HEK293 (cell line): ENCODE data around the gene DPP6.

ENCODE experiments used
- CTCF ChIA-PET: fragments of 350-600 bp; formaldehyde crosslinking; extraction: SDS; loops from one replicate; lab custom pipeline; 2021; ENCODE audit warnings: antibody characterized with exemption; lab: Yijun Ruan, JAX
- POLR2A ChIA-PET: fragments of 300-600 bp; formaldehyde crosslinking; extraction: SDS; loops from one replicate; lab custom pipeline; 2020; ENCODE audit warnings: antibody characterized with exemption, inconsistent platforms; lab: Yijun Ruan, JAX
- H3K27ac ChIP-seq: fragments of 200-500 bp; sonication (Bioruptor generic); 2 replicates; pipeline ENCODE4 v1.5.1; 2014; ENCODE audit warnings: low read depth, low read length, control low read depth, inconsistent platforms; ENCODE audit errors: extremely low read depth
- H3K36me3 ChIP-seq, 2 experiments: fragments of 200-500 bp in 1 of 2; sonication (Bioruptor generic) in 1 of 2; 1 replicate in 1 of 2; 2 replicates in 1 of 2; pipeline ENCODE4 v1.5.1; 2014 to 2017; ENCODE audit warnings: inconsistent platforms in 2 of 2, low read length in 2 of 2; ENCODE audit not compliant: control insufficient read depth in 2 of 2, insufficient read depth in 1 of 2
- H3K4me1 ChIP-seq: fragments of 200-500 bp; sonication (Bioruptor generic); 2 replicates; pipeline ENCODE4 v1.5.1; 2014; ENCODE audit warnings: mild to moderate bottlenecking, low read length, inconsistent platforms; ENCODE audit not compliant: control insufficient read depth, insufficient read depth
- H3K4me3 ChIP-seq: 2 replicates; pipeline ENCODE4 v1.5.1; 2011; ENCODE audit warnings: low read depth, mild to moderate bottlenecking, control low read depth, low read length, moderate library complexity
- H3K9me3 ChIP-seq: fragments of 200-500 bp; sonication (Bioruptor generic); 2 replicates; pipeline ENCODE4 v1.5.1; 2014; ENCODE audit warnings: low read depth, low read length, inconsistent platforms; ENCODE audit not compliant: control insufficient read depth, insufficient read depth
- AEBP2 ChIP-seq: fragments of 450-650 bp; formaldehyde crosslinking; IDR thresholded peaks from 2 replicates; pipeline ENCODE4 v1.5.1; 2016; ENCODE audit warnings: missing biosample characterization, missing genetic modification characterization, borderline replicate concordance
- HIC1 ChIP-seq: fragments of 450-650 bp; formaldehyde crosslinking; IDR thresholded peaks from 2 replicates; pipeline ENCODE4 v1.5.1; 2016; ENCODE audit warnings: missing biosample characterization, missing genetic modification characterization
- HOXD13 ChIP-seq: sonication (generic); formaldehyde crosslinking; IDR thresholded peaks from 2 replicates; pipeline ENCODE4 v1.8.0; 2022; ENCODE audit warnings: missing genetic modification reagents, borderline replicate concordance
- KLF8 ChIP-seq: fragments of 450-650 bp; formaldehyde crosslinking; IDR thresholded peaks from 2 replicates; pipeline ENCODE4 v1.5.1; 2016; ENCODE audit warnings: missing biosample characterization, missing genetic modification characterization
- OVOL3 ChIP-seq: fragments of 450-650 bp; formaldehyde crosslinking; IDR thresholded peaks from 2 replicates; pipeline ENCODE4 v1.5.1; 2016; ENCODE audit warnings: missing biosample characterization, missing genetic modification characterization
- SCRT2 ChIP-seq: fragments of 450-650 bp; formaldehyde crosslinking; IDR thresholded peaks from 2 replicates; pipeline ENCODE4 v1.5.1; 2016; ENCODE audit warnings: missing biosample characterization, missing genetic modification characterization
- ZBTB8A ChIP-seq: fragments of 450-650 bp; formaldehyde crosslinking; IDR thresholded peaks from 2 replicates; pipeline ENCODE4 v1.5.1; 2016; ENCODE audit warnings: missing biosample characterization, missing genetic modification characterization
- ZNF112 ChIP-seq: fragments of 450-650 bp; formaldehyde crosslinking; IDR thresholded peaks from 2 replicates; pipeline ENCODE4 v1.5.0; 2017; ENCODE audit warnings: missing biosample characterization, missing genetic modification characterization
- ZNF214 ChIP-seq: fragments of 450-650 bp; formaldehyde crosslinking; IDR thresholded peaks from 2 replicates; pipeline ENCODE4 v1.5.1; 2017; ENCODE audit warnings: missing biosample characterization, mild to moderate bottlenecking, missing genetic modification characterization, borderline replicate concordance
- ZNF274 ChIP-seq, 2 experiments: fragments of 200-500 bp in 1 of 2; fragments of 450-650 bp in 1 of 2; sonication (Bioruptor generic) in 1 of 2; formaldehyde crosslinking in 1 of 2; IDR thresholded peaks; 2 replicates each; pipeline versions ENCODE4 v1.5.1 to v1.6.1; 2014 to 2016; ENCODE audit warnings: borderline replicate concordance in 1 of 2, inconsistent platforms in 1 of 2, low read length in 1 of 2, missing biosample characterization in 1 of 2, missing genetic modification characterization in 1 of 2
- ZNF366 ChIP-seq: fragments of 450-650 bp; formaldehyde crosslinking; conservative IDR thresholded peaks from 2 replicates; pipeline ENCODE4 v1.5.1; 2016; ENCODE audit warnings: missing biosample characterization, missing genetic modification characterization
- ZNF37A ChIP-seq: fragments of 450-650 bp; IDR thresholded peaks from 2 replicates; pipeline ENCODE4 v1.5.1; 2018; ENCODE audit warnings: missing biosample characterization, missing genetic modification characterization
- ZNF501 ChIP-seq: fragments of 450-650 bp; formaldehyde crosslinking; IDR thresholded peaks from 2 replicates; pipeline ENCODE4 v1.5.1; 2016; ENCODE audit warnings: missing biosample characterization, missing genetic modification characterization
- ZNF530 ChIP-seq: fragments of 450-650 bp; formaldehyde crosslinking; IDR thresholded peaks from 2 replicates; pipeline ENCODE4 v1.5.1; 2016; ENCODE audit warnings: low read depth, missing biosample characterization, missing genetic modification characterization
- ZNF621 ChIP-seq: fragments of 450-650 bp; formaldehyde crosslinking; IDR thresholded peaks from 2 replicates; pipeline ENCODE4 v1.5.1; 2017; ENCODE audit warnings: missing biosample characterization, missing genetic modification characterization
- ZNF776 ChIP-seq: fragments of 450-650 bp; formaldehyde crosslinking; IDR thresholded peaks from 2 replicates; pipeline ENCODE4 v1.5.0; 2017; ENCODE audit warnings: missing biosample characterization, missing genetic modification characterization, borderline replicate concordance
- ZSCAN30 ChIP-seq: fragments of 450-650 bp; IDR thresholded peaks from 2 replicates; pipeline ENCODE4 v1.5.1; 2018; ENCODE audit warnings: missing biosample characterization, mild to moderate bottlenecking, missing genetic modification characterization, moderate library complexity
- ZSCAN4 ChIP-seq: fragments of 450-650 bp; formaldehyde crosslinking; IDR thresholded peaks from 2 replicates; pipeline ENCODE4 v1.5.1; 2017; ENCODE audit warnings: missing biosample characterization, missing genetic modification characterization
- TF ChIP-seq, protein P1 (sequence below): fragments of 450-650 bp; formaldehyde crosslinking; IDR thresholded peaks from 2 replicates; pipeline ENCODE4 v1.5.1; 2016; ENCODE audit warnings: missing biosample characterization, missing genetic modification characterization, borderline replicate concordance
- TF ChIP-seq, protein P2 (sequence below): fragments of 450-650 bp; formaldehyde crosslinking; IDR thresholded peaks from 2 replicates; pipeline ENCODE4 v1.5.1; 2016; ENCODE audit warnings: missing biosample characterization, missing genetic modification characterization

DPP6 gene

DNA sequence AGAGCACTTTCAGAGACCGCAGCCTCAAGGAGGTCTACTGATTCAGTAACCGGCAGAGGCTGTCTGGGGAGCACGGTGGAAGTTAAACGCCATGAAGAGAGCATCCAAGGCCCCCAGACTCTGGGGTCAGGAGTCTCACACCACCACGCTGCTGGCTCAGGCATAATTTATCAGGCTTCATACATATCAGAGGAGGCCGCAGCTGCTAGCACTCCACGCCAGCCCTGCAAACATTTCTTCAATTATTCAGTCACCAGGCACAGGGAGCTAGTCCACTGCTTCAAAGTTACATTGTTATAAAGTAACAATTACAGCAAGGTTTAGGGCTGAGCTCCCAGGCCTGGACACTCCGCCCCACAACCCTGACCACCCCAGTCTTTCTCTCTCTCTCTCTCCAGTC lies 852.9 kb downstream of the DPP6 start (continued):
- TF ChIP-seq, protein P1, sequence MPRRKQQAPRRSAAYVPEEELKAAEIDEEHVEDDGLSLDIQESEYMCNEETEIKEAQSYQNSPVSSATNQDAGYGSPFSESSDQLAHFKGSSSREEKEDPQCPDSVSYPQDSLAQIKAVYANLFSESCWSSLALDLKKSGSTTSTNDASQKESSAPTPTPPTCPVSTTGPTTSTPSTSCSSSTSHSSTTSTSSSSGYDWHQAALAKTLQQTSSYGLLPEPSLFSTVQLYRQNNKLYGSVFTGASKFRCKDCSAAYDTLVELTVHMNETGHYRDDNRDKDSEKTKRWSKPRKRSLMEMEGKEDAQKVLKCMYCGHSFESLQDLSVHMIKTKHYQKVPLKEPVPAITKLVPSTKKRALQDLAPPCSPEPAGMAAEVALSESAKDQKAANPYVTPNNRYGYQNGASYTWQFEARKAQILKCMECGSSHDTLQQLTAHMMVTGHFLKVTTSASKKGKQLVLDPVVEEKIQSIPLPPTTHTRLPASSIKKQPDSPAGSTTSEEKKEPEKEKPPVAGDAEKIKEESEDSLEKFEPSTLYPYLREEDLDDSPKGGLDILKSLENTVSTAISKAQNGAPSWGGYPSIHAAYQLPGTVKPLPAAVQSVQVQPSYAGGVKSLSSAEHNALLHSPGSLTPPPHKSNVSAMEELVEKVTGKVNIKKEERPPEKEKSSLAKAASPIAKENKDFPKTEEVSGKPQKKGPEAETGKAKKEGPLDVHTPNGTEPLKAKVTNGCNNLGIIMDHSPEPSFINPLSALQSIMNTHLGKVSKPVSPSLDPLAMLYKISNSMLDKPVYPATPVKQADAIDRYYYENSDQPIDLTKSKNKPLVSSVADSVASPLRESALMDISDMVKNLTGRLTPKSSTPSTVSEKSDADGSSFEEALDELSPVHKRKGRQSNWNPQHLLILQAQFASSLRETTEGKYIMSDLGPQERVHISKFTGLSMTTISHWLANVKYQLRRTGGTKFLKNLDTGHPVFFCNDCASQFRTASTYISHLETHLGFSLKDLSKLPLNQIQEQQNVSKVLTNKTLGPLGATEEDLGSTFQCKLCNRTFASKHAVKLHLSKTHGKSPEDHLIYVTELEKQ (tag by site-specific recombination): no peak
- TF ChIP-seq ZNF530 (no peak), HIC1 (tag by site-specific recombination) (no peak), ZNF274 (IDR thresholded peaks at IDR 0.05; ENCODE audit: low read length) (no peak), ZNF274 (tag by site-specific recombination; IDR thresholded peaks at IDR 0.05; ENCODE audit: borderline replicate concordance) (no peak), ZNF776 (no peak)

DNA sequence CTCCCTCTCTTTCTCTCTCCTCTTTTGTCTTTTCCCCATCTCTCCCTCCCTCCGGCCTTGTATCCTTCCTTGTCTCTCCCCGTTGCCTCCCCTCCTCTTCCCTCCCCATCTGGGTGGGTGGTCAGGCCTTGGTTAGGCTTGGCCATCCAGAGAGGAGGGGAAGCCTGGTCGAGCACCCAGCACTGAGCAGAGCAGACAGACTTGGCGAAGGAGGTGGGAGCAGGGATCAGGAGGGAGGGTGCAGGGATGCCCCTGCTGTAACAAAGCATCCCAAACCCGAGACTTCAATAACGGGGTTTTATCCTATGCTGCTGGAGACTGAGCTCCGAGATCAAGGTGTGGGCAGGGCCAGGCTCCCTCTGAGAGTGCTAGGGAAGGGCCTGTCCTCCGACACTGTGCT lies 853.4 kb downstream of the DPP6 start:
- Histone ChIP-seq H3K27ac (no peak overlapping the region), H3K4me3 (no peak overlapping the region), H3K9me3 (no peaks in the 10 kb centered on the region), H3K4me1 (no peaks in the 10 kb centered on the region), H3K36me3 (no peaks in the 10 kb centered on the region)
- POLR2A ChIA-PET: interaction anchor here (0.7 kb wide), 1 partner anchor 1008 kb away, joined by 4 read pairs; no protein-coding TSS in a partner anchor
- no peak for TF ChIP-seq ZSCAN4 (tag by site-specific recombination)
- no peak for TF ChIP-seq ZNF366 (tag by site-specific recombination)
- no peak for TF ChIP-seq ZBTB8A (tag by site-specific recombination)
- no peak for TF ChIP-seq ZSCAN30 (tag by site-specific recombination)
- TF ChIP-seq HOXD13 (CRISPR knock-in tag): no peak
- no peak for TF ChIP-seq AEBP2 (tag by site-specific recombination)
- TF ChIP-seq, protein P2, sequence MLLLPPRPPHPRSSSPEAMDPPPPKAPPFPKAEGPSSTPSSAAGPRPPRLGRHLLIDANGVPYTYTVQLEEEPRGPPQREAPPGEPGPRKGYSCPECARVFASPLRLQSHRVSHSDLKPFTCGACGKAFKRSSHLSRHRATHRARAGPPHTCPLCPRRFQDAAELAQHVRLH (tag by site-specific recombination): no peak
- TF ChIP-seq ZNF112 (tag by site-specific recombination): no peak
- TF ChIP-seq ZNF621 (tag by site-specific recombination): no peak
- no peak for TF ChIP-seq ZNF37A (tag by site-specific recombination)
- no peak for TF ChIP-seq ZNF214
- no peak for TF ChIP-seq OVOL3 (tag by site-specific recombination)
- no peak for TF ChIP-seq KLF8
- no peak for TF ChIP-seq SCRT2 (tag by site-specific recombination)
- TF ChIP-seq ZNF501: no peak
- CTCF ChIA-PET: interaction anchor here (0.6 to 1.2 kb wide), 2 partner anchors 22 to 539 kb away, joined by 3 read pairs; no protein-coding TSS in a partner anchor
